Astrocyte (in vitro differentiated cells and primary cell): Measurements from ENCODE around the gene FAM210A.

ENCODE experiments used
- CTCF ChIP-seq: IDR thresholded peaks from 2 replicates; pipeline ENCODE4 v1.5.1; 2011; ENCODE audit warnings: low read depth, mild to moderate bottlenecking, inconsistent platforms, low read length, moderate library complexity; ENCODE audit not compliant: insufficient read depth
- EZH2 ChIP-seq: IDR thresholded peaks from 2 replicates; pipeline ENCODE4 v1.6.1; 2012; ENCODE audit warnings: mild to moderate bottlenecking, low read length, inconsistent platforms; ENCODE audit not compliant: insufficient read depth

GRCh38 chr18:13762690-13763439, 36.5 kb upstream of the FAM210A start:
- TF ChIP-seq EZH2, result no peak
- TF ChIP-seq CTCF, result no peak
